ENCODE data around the gene RPS6KA3. TPM values are rescaled to one million over a fixed set of nuclear protein-coding genes. Genes with fewer than 3 reads are reported as not detected.
A peak's percentile ranks its signal among the peaks of the same experiment; 100 is the strongest.

The RPS6KA3 gene
- polyA plus RNA-seq, 1 donor (not counting 4 experiments of a cell fraction or from before 2014, with no cell fraction given): 32.1 TPM

DNA sequence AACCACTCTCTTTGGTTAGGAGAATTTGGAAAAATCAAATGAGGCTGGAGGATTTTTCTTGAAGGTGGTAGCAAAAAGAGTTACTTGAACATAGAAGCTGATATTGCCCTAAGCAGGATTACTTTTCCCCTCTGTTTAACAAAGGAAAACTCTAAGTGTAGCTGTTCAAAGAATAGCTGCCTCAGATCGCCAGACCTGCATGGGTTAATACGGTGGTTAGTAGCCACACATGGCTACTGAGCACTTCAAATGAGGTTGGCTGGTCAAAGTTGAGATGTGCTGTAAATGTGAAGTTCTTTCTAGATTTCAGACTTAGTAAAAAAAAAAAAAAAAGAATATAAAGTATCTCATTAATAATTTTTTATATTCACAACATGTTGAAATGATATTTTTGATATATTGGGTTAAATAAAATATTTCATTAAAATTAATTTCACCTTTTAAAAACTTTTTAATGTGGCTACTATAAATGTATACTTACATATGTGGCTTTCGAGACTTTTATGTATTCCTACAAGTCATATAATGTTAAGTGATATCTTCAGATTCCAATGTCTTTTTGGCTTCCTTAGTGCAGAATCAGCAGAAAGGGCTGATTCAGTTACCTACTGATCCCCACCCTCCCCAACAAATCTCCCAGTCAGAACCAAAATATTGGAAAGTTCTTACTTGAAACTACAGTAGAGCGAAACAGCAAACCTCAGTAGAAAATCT, 3.3 kb upstream of the RPS6KA3 start:
- peak overlapping the region; percentile 9 for H3K4me2 ChIP-seq (ENCODE audit: control insufficient read depth, extremely low read depth, insufficient read depth, low read depth, low read length)
- DNase-seq (ENCODE audit: low read depth, low spot score): no peak
- H3K79me2 ChIP-seq (ENCODE audit: control insufficient read depth, insufficient read depth, low read length): peaks cover 12% of the 10 kb centered on the region
- no peak for FAIRE-seq
- H2AFZ ChIP-seq (ENCODE audit: control insufficient read depth, low read length): no peak overlapping the region
- no peak overlapping the region for H3K9ac ChIP-seq (ENCODE audit: control insufficient read depth, extremely low read depth, insufficient read depth, low read length)
- no peaks in the 10 kb centered on the region for H4K20me1 ChIP-seq (ENCODE audit: control insufficient read depth, extremely low read depth, insufficient read depth, low read length)
- no peaks in the 10 kb centered on the region for H3K36me3 ChIP-seq (ENCODE audit: control insufficient read depth in 2 of 2, extremely low read depth in 1 of 2, insufficient read depth in 2 of 2, low read length in 2 of 2)
- no peaks in the 10 kb centered on the region for H3K9me3 ChIP-seq (ENCODE audit: control insufficient read depth, low read depth, low read length)
- no peak overlapping the region for H3K4me3 ChIP-seq (ENCODE audit: control insufficient read depth in 2 of 3, extremely low read depth in 1 of 3, insufficient read depth in 2 of 3, low read depth in 1 of 3, low read length in 3 of 3)
- H3K27me3 ChIP-seq (ENCODE audit: control insufficient read depth, extremely low read depth, insufficient read depth, low read length): no peaks in the 10 kb centered on the region
- dilution Hi-C loops (cut with MboI; ENCODE audit: extremely low pct_ligation_motif_present, low sequenced_read_pairs): no loop called here
- no peaks in the 10 kb centered on the region for H3K4me1 ChIP-seq (ENCODE audit: control insufficient read depth, extremely low read depth, insufficient read depth, low read length)
- peak overlapping the region; percentile 30 for H3K27ac ChIP-seq (ENCODE audit: control insufficient read depth, insufficient read depth, low read length)
- no peaks in the 10 kb centered on the region for H3K9me1 ChIP-seq (ENCODE audit: control insufficient read depth, extremely low read depth, insufficient read depth, low read length)
- no peak for TF ChIP-seq EZH2 (IDR thresholded peaks at IDR 0.05; ENCODE audit: low read length)

DNA sequence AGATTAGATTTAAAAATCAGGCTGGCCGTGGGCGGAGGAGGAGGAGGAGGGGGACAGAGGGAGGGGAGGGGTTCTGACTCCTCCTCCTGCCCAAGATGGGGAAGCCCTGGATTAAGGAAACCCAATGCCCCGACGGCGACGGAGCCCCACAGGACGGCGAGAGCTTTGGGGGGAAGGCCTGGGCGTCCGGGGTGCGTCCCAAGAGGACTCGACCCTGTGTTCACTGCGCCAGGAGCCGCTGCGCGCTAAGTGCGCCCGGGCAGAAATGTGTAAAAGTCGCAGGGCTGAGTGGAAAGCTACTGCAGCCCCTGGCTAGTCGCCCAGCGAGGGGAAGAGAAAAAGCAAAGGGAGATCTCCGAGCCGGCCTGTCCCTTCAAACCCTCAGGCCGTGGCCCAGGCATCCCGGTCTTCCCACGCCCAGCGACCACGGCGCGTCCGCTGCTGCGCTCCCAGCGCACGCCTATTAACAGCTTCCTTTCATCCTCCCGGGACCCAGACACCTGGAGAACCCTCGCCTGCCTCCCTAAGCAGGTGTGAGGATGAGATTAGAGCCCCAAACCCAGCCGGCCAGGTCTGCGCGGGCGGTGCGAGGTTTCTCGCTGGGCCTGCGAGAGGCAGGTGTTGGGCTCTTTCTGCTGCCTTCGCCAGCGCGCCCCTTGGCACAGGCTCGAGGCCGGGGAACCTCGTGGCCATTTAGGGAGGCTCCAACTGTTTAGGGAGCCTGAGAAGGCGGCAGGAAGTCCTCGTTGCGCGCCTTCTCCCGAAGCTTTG, 1.4 kb upstream of the RPS6KA3 start:
- Histone ChIP-seq H3K27ac (ENCODE audit: control insufficient read depth, insufficient read depth, low read length) (no peak overlapping the region), H3K9me1 (ENCODE audit: control insufficient read depth, extremely low read depth, insufficient read depth, low read length) (no peaks in the 10 kb centered on the region), H3K4me1 (ENCODE audit: control insufficient read depth, extremely low read depth, insufficient read depth, low read length) (peaks cover 5% of the 10 kb centered on the region), H3K9me3 (ENCODE audit: control insufficient read depth, low read depth, low read length) (no peaks in the 10 kb centered on the region), H2AFZ (ENCODE audit: control insufficient read depth, low read length) (peak overlapping the region; percentile 2), H4K20me1 (ENCODE audit: control insufficient read depth, extremely low read depth, insufficient read depth, low read length) (no peaks in the 10 kb centered on the region), H3K79me2 (ENCODE audit: control insufficient read depth, insufficient read depth, low read length) (peaks cover 27% of the 10 kb centered on the region), H3K4me3 (ENCODE audit: control insufficient read depth in 2 of 3, extremely low read depth in 1 of 3, insufficient read depth in 2 of 3, low read depth in 1 of 3, low read length in 3 of 3) (peak overlapping the region in 2 of 3 experiments; percentile 68 to 69), H3K4me2 (ENCODE audit: control insufficient read depth, extremely low read depth, insufficient read depth, low read depth, low read length) (peak overlapping the region; percentile 75), H3K27me3 (ENCODE audit: control insufficient read depth, extremely low read depth, insufficient read depth, low read length) (no peaks in the 10 kb centered on the region), H3K9ac (ENCODE audit: control insufficient read depth, extremely low read depth, insufficient read depth, low read length) (peak overlapping the region; percentile 82), H3K36me3 (ENCODE audit: control insufficient read depth in 2 of 2, extremely low read depth in 1 of 2, insufficient read depth in 2 of 2, low read length in 2 of 2) (no peaks in the 10 kb centered on the region)
- FAIRE-seq: no peak
- TF ChIP-seq EZH2 (IDR thresholded peaks at IDR 0.05; ENCODE audit: low read length): no peak
- TF ChIP-seq, protein P1, sequence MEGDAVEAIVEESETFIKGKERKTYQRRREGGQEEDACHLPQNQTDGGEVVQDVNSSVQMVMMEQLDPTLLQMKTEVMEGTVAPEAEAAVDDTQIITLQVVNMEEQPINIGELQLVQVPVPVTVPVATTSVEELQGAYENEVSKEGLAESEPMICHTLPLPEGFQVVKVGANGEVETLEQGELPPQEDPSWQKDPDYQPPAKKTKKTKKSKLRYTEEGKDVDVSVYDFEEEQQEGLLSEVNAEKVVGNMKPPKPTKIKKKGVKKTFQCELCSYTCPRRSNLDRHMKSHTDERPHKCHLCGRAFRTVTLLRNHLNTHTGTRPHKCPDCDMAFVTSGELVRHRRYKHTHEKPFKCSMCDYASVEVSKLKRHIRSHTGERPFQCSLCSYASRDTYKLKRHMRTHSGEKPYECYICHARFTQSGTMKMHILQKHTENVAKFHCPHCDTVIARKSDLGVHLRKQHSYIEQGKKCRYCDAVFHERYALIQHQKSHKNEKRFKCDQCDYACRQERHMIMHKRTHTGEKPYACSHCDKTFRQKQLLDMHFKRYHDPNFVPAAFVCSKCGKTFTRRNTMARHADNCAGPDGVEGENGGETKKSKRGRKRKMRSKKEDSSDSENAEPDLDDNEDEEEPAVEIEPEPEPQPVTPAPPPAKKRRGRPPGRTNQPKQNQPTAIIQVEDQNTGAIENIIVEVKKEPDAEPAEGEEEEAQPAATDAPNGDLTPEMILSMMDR (optimal IDR thresholded peaks at IDR 0.05 in 1 of 3, IDR thresholded peaks at IDR 0.05 in 1 of 3, conservative IDR thresholded peaks at IDR 0.05 in 1 of 3; ENCODE audit: extremely low read depth in 1 of 3, insufficient read depth in 2 of 3, low read length in 3 of 3): no peak
- no peak for DNase-seq (ENCODE audit: low read depth, low spot score)
- dilution Hi-C loops (cut with MboI; ENCODE audit: extremely low pct_ligation_motif_present, low sequenced_read_pairs): no loop called here

All from keratinocyte (primary cell).